Superior temporal gyrus (tissue), 1 donor: ENCODE results near the gene TGM6.
A peak's percentile ranks its signal among the peaks of the same experiment; 100 is the strongest.
"Not testable (repeated sequence)": the region's sequence is repeated elsewhere in the genome, so short reads cannot be mapped to it uniquely, and the experiment has no call there.

Experiments
- DNase-seq: peaks from one replicate; pipeline ENCODE4 v3.0.0-alpha.2; 2016; ENCODE audit errors: extremely low spot score

Gene TGM6

DNA sequence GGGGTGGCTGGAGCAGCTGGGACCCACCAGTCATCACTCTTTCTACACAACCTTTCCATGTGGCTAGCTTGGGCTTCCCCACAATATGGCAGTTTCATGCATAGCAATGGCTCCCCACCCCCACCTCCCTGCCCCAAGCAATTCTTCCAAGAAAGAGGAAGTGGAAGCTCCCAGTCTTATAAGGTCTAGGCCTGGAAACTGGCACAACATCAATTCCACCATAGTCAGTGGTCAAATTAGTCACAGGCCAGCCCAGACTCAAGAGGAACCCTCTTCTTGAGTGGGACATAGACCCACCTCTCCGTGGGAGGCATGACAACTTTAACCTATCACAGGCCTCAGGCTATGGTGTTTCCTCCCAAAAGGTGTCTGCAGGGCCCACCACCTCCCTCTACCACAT is 17.7 kb downstream of the TGM6 start:
- DNase-seq: no peak

DNA sequence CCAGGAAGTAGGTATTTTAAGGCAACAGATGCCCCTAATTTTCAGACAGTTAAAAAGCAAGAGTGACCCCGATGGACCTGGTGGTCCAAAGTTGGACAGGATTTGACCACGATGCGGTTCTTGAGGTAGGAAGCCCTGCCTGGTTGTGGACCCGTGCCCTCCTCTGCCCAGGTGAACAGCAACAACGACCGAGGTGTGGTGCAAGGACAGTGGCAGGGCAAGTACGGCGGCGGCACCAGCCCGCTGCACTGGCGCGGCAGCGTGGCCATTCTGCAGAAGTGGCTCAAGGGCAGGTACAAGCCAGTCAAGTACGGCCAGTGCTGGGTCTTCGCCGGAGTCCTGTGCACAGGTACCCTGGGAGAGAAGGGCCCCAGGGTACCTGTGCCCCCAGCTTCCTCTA is 18.7 kb downstream of the TGM6 start:
- no peak for DNase-seq

DNA sequence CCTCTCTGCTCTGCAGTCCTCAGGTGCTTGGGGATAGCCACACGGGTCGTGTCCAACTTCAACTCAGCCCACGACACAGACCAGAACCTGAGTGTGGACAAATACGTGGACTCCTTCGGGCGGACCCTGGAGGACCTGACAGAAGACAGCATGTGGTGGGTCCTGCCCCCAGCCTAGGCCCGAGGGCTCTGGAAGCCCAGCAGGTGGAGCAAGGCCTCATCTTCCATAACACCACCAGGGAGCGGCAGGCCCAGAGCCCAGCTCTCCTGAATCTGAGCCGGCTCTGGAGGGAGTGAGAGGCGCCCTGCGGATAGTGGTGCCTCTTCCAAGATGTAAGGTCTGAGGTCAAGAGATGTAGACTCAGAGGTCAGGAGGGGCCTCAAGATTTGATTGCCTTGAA is 19.6 kb downstream of the TGM6 start:
- no peak for DNase-seq

DNA sequence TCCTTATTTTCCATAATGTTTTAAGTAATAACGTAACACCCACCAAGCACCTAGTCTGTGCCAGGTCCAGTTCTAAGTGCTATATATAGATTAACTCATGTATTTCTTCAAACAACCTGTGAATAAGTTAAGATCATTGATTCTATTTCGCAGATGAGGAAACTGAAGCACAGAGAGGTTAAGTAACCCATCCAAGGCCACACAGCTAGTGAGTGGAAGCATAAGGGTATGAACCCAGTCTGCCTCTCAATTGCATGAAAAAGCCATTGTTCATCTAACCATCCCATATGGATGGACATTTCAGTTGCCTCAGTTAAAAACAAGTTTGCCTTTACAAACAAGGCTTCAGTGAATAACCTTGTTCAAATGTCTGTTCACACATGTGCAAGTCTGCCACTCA is 20.8 kb downstream of the TGM6 start:
- DNase-seq: no peak

DNA sequence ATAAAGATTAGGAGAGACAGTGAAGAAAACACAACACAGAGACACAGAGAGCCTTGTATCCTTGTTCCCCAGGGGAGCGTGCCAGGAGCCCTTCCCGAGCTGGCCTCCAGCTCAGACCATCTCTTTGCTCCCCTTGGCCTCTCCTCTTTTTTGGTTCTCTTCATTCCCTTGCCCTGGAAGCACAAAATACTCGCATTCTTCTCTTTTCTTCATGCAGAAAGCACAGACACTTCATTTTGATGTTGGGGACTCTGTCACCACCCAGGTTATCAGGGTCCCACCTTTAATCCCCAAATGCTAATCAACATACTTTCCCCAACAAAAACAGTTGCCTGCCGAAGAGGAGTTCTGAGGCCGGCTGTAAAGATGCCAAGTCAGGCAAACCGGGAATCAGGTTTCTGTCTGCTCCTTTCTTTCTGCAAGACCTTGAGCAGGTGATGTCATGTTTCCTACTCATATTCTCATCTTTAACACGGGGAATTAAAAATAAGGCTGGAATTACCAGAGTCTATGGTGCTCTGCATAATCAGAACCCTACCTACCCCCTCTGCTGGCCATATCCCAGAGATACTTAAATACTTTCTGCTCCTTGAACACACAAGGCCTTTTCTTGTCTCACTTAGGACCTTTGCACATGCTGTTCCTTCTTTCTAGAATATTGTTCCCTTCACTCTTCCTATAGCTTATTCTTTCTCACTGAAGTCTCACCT is 21.7 kb downstream of the TGM6 start:
- no peak for DNase-seq

DNA sequence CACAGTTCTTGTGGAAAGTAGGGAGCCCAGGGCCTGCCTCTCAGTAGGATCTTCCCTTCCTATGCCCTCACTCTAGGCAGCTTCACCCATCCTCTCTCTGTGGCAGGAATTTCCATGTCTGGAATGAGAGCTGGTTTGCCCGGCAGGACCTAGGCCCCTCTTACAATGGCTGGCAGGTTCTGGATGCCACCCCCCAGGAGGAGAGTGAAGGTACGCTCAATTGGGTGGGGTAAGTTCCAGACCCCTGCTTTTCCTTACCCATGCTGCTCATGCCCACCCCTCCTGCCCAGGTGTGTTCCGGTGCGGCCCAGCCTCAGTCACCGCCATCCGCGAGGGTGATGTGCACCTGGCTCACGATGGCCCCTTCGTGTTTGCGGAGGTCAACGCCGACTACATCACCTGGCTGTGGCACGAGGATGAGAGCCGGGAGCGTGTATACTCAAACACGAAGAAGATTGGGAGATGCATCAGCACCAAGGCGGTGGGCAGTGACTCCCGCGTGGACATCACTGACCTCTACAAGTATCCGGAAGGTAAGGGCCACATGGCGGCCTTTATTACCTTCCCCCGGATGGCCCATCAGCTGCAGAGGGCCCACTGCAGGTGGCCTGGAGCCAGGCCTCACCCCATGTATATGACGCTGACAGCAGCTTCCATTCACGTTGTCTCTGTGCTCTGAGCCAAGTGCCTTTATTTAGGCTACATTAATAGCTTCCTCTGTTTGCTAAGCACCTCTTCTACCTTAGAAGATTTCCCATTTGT is 22.8 kb downstream of the TGM6 start:
- DNase-seq: no peak

DNA sequence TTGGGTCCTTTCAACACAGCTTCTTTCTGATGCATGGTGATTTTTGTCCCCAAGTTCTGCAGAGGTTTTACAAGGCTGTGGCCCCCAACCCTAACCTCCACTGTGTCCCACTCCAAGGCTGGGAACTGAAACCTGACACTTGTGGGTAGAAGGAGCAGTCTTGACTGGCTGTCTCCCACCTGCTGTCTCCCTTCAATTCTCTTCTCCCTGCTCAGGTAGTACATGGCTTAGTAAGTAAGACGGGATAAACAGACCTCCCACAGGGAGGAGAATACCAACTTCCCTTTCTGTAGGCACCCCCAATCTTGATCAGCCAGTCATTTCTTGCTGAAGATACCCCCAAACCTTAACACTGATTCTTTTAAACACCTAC is 25.0 kb downstream of the TGM6 start:
- DNase-seq: no peak

DNA sequence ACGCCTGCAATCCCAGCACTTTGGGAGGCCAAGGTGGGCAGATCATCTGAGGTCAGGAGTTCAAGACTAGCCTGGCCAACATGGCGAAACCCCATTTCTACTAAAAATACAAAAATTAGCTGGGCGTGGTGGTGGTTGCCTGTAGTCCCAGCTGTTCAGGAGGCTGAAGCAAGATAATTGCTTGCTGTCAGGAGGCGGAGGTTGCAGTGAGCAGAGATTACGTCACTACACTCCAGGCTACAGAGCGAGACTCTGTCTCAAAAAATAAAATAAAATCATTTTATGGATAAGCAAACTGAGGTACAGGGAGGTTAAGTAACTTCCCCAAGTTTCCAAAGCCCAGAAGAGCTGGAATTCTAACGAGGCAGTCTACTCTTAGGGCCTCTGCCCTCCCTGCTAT is 26.7 kb downstream of the TGM6 start:
- DNase-seq: not testable (repeated sequence)

DNA sequence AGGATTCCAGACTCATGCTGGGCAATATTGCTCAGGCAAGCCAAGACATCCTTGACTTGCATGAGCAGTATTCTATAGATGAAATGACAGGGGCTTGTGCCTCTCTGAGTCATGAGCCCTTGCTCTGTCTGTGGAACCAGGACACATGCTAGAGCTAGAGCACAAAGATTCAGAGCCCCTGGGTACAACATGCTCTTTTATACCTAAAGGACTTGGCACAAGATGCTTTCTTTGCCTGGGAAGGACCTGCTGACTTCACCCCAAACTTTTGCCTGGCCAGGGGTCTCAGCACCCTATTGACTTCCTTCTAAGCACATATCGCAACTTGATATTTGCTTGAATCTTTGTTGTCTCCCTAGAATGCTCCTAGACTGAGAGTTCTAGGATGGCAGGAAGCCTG is 27.4 kb downstream of the TGM6 start:
- DNase-seq: no peak

DNA sequence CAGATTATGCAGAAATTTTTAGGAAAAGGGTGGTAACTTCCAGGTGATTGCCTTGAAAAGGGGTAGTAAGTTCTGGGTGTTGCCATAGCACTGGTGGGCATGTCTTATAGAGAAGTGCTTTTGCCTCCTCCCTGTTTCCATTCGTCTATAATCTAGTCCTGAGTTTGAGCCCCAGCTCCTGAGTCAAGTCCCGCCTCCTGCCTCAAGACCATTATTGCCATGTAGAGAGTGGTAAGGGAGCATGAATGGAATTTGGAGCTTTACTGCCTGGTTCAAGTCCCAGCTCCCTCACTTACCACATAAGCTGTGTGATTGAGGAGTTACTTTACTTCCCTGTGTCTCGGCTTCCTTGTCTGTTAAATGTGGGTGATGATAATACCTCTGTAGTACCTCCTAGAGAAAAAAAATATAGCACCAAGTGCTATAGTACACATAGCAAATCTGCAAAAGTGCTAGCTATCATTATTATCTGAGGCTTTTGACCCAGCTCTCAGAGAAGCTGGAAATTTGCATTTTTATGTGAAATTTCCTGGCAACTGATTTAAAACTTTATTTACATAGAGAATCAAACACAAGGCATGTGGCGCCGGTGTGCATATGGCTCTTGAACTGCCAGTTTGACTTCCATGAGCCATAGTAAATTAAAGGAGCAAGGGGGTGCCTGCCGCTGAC is 36.0 kb downstream of the TGM6 start:
- no peak for DNase-seq

DNA sequence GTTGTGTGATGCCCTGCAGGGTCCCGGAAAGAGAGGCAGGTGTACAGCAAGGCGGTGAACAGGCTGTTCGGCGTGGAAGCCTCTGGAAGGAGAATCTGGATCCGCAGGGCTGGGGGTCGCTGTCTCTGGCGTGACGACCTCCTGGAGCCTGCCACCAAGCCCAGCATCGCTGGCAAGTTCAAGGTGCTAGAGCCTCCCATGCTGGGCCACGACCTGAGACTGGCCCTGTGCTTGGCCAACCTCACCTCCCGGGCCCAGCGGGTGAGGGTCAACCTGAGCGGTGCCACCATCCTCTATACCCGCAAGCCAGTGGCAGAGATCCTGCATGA is 36.5 kb downstream of the TGM6 start:
- DNase-seq: no peak

DNA sequence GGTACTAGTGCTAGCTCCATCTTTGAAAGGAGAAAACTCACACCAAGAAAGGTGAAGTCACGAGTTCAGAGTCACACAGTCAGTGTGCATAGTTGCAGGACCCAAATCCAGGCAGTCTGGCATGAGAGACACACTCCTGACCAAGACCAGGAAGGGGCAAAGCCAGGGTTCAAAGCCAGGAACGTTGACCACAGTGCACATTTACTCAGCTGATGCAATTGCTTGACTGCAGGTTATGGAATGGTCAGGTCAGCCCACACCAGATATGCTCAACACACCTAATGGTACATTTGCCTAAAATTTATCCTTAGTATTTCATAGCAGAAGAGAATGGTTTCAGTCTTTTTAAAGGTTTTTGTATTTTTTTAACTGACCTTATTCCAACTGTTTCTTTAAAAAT is 37.7 kb downstream of the TGM6 start:
- no peak for DNase-seq

DNA sequence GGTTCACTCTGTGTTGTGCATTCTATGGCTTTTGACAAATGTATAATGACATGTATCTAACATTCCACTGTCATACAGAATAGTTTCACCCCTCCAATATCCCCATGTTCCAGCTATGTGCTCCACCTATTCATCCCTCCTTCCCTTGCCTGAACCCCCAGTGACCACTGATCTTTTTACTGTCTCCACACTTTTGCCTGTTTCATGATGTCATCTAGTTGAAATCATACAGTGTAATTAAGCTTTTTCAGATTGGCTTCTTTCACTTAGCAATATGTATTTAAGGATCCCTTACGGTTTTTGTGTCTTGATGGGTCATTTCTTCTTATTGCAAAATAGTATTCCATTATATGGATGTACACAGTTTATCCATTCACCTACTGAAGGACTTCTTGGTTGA is 39.8 kb downstream of the TGM6 start:
- DNase-seq: no peak

DNA sequence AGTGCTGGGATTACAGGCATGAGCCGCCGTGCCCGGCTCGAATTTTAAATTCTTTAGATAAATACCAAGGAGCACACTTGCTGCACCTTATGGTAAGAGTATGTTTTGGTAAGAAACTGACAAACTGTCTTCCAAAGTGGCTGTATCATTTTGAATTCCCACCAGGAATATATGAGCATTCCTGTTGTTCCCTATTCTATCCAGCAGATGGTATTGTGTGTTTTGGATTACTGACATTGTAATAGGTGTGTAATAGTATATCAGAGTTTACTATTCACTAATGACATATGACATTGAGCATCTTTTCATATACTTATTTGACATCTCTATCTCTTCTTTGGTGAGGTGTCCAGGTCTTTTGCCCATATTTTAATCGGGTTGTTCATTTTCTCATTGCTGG is 40.5 kb downstream of the TGM6 start:
- no peak for DNase-seq

DNA sequence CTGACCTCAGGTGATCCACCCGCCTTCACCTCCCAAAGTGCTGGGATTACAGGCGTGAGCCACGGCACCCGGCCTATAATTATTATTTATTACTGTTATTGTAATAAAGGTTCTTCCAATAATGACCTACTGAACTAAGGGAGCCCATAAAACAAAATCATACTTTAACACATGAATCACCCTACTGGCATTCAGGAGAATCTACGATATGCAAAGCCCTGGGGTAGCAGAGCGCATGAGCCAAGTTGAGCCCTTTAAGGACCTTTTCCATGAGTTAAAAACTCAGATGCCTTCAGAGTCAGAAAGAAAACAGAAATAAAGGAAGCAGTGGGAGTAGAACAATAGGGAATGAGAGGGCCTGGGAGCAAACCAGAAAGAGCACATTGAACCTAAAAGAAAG is 48.4 kb downstream of the TGM6 start:
- DNase-seq: no peak

DNA sequence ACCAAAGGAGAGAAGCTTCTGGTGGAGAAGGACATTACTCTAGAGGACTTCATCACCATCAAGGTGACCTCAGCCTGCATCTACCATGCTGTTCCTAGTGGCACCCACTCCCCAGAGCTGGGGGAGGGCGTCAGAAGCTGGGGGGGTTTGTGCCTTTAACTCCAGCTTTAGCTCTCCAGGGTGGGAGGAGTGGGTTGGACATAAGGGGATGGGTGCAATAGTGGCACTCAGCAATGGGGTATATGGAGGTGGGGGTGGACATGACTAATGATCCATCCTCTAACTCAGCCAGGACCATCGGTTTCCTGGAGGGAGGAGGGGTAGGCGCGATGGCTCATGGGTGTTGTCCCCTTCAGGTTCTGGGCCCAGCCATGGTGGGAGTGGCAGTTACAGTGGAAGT is 49.8 kb downstream of the TGM6 start:
- DNase-seq: no peak

DNA sequence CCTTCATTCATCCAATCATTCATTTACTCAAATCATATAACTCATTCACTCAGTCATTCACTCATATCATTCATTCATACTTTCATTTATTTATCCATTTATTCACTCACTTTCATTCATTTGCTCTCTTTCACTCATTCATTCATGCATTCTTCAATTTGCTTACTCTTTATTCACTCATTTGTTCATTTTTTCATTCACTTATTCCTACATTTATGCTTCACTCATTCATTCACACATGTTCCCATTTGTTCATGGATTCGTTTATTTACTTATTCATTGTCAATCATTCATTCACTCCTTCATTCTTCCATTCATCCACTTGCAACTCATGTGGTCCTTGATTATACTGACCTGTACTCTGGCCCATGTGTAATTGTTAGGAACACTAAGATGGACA is 50.5 kb downstream of the TGM6 start:
- no peak for DNase-seq

DNA sequence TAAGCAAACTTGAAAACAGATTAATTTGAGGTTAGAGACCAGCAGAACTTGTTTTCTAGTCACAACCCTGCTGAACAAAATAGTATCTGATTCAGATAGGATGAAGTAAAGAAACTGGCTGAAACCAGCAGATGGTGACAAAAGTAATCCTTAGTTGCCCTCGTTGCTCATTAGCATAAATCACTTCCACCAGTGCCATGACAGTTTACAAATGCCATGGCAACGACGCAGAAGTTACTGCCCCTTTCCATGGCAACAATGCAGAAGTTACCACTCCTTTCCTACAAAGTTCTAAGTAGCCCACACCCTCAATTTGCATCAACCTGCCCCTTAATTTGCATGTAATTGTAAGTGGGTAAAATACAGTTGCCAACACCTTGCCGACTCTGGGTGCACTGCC is 66.1 kb downstream of the TGM6 start:
- no peak for DNase-seq

DNA sequence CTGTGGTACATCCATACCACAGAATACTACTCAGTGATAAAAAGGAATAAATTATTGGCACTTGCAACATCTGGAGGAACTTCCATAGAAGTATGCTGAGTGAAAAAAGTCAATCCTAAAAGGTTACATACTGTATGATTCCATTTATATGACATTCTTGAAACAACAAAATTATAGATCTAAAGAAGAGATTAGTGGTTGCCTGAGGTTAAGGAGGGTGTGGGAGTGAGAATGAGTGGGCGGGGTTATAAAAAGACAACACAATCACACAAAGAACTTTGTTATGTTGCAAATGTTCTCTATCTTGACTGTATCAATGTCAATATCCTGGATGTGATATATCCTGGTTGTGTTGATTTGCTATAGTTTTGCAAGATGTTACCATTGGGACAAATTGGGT is 68.7 kb downstream of the TGM6 start:
- no peak for DNase-seq

DNA sequence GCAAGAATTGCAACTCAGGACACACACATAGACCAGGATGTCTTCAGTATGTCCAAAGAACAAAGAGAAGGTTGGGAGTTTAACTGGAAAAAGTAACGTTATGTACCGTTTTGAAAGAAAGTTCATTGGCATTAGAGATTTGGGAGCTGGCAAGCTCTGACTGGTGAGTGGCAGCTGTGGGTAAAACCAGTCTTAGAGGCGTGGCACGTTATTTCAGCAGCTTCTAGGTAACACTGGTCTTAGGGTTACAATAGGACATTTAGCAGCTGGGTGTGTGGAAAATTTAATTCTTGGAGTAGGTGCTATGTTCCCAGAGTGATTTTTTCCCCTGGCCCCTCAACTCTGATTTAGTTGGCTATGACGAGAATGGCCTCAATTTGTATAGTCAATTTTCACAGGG is 70.7 kb downstream of the TGM6 start:
- DNase-seq: no peak

DNA sequence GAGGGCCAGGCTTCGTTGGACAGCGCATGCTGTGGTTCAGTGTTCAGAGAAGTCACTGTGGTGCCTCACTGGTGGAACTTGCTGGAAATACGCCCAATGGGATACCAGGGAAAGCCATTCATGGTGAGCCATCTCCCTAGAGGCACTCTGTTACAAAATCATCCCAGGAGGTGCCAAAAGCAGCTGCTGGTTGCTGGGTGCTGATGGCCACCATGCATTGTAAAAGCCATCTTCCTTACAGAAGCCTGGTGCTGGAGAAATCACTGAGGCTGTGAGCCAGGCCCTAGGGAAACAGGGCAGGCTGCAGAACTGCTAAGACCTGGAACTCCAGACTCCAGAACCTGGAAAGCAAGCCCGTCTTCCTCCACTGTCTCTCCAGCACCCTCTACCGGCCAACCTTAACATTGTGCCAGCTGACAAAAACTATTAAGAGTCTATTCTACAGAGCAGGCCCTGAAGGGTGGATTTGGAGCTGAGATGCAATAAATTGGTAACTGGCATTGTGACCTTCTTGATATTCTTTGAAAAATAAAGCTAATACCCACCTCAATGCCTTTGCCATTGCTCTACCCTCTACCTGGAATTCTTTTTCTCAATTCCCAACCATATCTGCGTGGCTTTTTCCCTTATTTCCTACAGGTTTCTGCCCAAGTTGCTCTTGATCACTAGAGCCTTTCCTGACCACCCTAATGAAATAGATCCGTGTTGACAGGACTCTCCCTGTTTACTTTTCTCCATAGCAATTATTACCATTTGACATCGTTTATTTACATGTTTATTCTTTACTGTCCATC is 71.4 kb downstream of the TGM6 start:
- peak; percentile 86 for DNase-seq

DNA sequence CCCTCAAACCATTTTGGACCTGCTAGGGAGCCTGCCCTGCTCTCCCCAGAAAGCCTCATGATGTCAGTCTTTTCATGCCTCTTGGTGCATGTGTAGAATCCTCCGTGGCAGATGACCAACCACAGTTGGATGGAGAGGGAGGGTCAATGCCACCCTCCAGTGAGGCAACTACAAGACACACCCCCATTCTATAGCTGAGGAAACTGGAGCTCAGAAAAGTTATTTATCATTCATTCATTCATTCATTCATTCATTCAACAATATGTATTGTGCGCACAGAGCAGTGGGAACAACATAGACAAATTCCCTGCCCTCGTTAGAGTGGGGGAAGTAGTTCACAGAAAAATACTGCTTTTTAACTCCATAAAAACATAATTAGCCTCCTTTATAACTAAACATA is 73.1 kb downstream of the TGM6 start:
- no peak for DNase-seq
